ENCODE data around the gene CARD16. TPM values are rescaled to one million over a fixed set of nuclear protein-coding genes. Genes with fewer than 3 reads are reported as not detected.
"Not testable (repeated sequence)": the region's sequence is repeated elsewhere in the genome, so short reads cannot be mapped to it uniquely, and the experiment has no call there.

CARD16 gene
- total RNA-seq: 3.5 TPM in 1 of 2 replicates, not detected in the other

DNA sequence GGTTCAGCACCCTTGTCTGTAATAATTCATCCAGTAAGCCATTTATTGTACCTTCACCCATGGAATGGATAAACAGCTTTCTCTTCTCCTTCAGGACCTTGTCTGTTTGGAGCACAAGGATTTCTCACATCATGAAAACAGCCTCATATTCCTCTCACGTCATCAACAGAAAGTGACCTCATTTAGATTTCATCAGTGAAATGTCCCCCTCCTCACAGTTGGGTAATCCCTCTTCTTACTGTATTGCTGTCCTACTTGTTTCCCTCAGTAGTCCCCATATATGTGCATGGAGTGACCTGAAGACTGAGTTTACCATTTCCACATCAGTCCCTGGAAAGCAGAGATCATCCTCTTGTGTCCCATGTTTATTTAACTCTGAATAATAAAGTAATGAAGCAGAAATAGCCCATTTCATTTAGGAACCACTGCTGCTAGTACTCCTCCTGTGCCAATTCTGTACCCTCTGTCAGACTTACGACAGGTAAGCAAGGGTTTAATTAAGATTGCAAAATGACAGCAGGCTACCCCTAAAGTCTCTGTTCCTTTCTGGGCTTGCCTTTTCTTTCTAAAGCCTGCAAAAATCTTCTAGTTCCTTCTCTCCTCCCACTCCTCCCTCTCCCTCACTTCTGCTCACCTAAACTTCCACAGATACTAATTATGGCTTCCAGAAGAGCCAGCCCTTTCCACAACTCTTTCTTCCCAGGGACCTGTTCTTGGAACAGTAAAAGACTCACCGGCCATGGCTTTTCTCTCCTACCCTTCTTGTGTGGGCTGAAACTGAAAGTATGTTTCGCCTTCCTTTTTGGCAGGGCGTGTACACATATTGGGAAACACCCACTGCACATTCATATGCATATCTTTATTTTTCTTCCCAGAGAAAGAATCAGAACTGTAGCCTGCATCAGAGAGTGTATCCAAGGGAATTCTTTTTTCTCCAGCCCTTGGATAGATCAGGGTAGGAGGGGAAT, at the start of gene CARD16:
Gene CARD16, minus strand, starts transcription at position 779 of the 968 bp plus-strand sequence. Its CDS starts 38 bp downstream, at position 741.
- not testable (repeated sequence) for DNase-seq (ENCODE audit: low read depth); H3K27me3 ChIP-seq (ENCODE audit: control insufficient read depth, insufficient read depth, low read length); H3K36me3 ChIP-seq (ENCODE audit: control insufficient read depth, insufficient read depth, low read length); H3K4me3 ChIP-seq (ENCODE audit: low read depth, low read length)

- no peak for DNase-seq (ENCODE audit: low read depth)
- no peaks in the 10 kb centered on the region for H3K27me3 ChIP-seq (ENCODE audit: control insufficient read depth, insufficient read depth, low read length)
- no peak overlapping the region for H3K4me3 ChIP-seq (ENCODE audit: low read depth, low read length)
- H3K36me3 ChIP-seq (ENCODE audit: control insufficient read depth, insufficient read depth, low read length): no peaks in the 10 kb centered on the region
- TF ChIP-seq, protein P1, sequence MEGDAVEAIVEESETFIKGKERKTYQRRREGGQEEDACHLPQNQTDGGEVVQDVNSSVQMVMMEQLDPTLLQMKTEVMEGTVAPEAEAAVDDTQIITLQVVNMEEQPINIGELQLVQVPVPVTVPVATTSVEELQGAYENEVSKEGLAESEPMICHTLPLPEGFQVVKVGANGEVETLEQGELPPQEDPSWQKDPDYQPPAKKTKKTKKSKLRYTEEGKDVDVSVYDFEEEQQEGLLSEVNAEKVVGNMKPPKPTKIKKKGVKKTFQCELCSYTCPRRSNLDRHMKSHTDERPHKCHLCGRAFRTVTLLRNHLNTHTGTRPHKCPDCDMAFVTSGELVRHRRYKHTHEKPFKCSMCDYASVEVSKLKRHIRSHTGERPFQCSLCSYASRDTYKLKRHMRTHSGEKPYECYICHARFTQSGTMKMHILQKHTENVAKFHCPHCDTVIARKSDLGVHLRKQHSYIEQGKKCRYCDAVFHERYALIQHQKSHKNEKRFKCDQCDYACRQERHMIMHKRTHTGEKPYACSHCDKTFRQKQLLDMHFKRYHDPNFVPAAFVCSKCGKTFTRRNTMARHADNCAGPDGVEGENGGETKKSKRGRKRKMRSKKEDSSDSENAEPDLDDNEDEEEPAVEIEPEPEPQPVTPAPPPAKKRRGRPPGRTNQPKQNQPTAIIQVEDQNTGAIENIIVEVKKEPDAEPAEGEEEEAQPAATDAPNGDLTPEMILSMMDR (IDR thresholded peaks at IDR 0.05; ENCODE audit: insufficient read depth, low read length, poor library complexity, severe bottlenecking): no peak
Observed at GRCh38 chr11:105092256-105093239, 47.4 kb upstream of the CARD16 start.

DNA sequence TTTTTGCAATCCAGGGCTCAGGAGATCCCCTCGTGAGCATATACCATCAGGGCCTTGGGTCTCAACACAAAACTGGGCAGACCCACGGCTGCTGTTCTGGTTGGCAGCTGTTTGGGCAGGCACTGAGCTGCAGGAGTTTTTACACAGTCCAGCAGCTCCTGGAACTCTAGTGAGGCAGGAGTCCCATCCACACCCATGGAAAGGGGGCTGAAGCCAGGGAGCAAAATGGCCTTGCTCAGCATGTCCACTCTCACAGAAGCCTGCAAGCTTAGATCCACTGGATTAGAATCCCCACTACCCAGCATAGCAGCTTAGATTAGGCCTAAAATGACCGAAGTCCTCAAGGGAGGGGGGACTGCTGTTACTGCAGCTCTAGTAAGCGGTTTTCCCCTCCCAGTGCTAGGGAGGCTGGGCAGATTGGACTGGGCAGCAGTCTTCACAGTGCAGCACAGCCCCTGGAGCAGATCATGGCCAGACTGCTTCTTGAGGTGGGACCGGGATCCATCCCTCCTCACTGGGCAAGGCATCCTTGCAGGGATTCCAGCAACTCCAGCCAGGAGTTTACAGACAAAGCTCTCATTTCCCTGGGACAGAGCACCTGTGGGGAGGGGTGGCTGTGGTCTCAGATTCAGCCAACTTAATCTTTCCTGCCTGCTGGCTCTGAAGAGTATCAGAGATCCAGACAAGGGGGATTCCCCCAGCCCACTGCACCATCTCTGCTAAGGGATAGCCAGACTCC, 36.4 kb upstream of the CARD16 start:
- Histone ChIP-seq H3K4me3 (ENCODE audit: low read depth, low read length) (no peak overlapping the region), H3K36me3 (ENCODE audit: control insufficient read depth, insufficient read depth, low read length) (no peaks in the 10 kb centered on the region), H3K27me3 (ENCODE audit: control insufficient read depth, insufficient read depth, low read length) (no peaks in the 10 kb centered on the region)
- no peak for DNase-seq (ENCODE audit: low read depth)
- TF ChIP-seq, protein P1 (IDR thresholded peaks at IDR 0.05; ENCODE audit: insufficient read depth, low read length, poor library complexity, severe bottlenecking): no peak

DNA sequence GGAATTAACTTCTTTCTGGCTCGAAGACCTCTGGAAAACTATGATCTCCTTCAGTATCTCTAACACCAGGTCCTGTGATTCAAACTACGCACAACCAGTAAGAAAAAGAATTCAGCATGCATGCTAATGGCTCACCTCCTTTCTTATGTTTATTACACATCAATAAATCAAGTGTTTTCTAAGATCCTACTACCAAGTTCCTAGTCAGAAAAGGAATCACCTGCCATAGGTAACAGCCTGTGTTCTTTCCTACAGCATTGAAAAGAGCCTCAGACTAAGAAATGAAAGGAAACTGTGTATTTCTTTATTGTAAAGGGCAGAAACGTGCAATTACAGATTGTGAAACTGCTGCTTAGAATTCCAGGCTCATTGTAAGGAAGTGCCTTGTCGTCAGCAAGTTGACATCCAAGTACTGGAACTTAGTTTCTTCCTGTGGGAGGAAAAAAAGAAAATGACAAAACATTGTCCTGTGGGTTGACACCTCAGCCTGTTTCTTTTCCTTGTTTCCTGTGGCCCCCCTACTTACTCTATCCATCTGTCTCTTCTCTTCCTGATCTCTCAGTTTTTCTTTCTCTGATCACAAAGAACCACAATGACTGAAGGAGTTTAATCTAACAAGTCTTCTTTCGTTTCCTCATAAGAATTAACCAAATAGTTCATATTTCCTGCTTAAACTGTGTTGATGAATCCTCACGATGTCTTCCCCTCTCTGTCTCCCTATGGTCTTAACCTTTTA, 35.2 kb upstream of the CARD16 start:
- not testable (repeated sequence) for H3K27me3 ChIP-seq (ENCODE audit: control insufficient read depth, insufficient read depth, low read length); H3K36me3 ChIP-seq (ENCODE audit: control insufficient read depth, insufficient read depth, low read length); H3K4me3 ChIP-seq (ENCODE audit: low read depth, low read length); DNase-seq (ENCODE audit: low read depth)

- TF ChIP-seq, protein P1 (IDR thresholded peaks at IDR 0.05; ENCODE audit: insufficient read depth, low read length, poor library complexity, severe bottlenecking): no peak
- no peaks in the 10 kb centered on the region for H3K36me3 ChIP-seq (ENCODE audit: control insufficient read depth, insufficient read depth, low read length)
- no peak overlapping the region for H3K4me3 ChIP-seq (ENCODE audit: low read depth, low read length)
- DNase-seq (ENCODE audit: low read depth): no peak
- no peaks in the 10 kb centered on the region for H3K27me3 ChIP-seq (ENCODE audit: control insufficient read depth, insufficient read depth, low read length)
Observed at GRCh38 chr11:105078283-105078682, 33.1 kb upstream of the CARD16 start.

DNA sequence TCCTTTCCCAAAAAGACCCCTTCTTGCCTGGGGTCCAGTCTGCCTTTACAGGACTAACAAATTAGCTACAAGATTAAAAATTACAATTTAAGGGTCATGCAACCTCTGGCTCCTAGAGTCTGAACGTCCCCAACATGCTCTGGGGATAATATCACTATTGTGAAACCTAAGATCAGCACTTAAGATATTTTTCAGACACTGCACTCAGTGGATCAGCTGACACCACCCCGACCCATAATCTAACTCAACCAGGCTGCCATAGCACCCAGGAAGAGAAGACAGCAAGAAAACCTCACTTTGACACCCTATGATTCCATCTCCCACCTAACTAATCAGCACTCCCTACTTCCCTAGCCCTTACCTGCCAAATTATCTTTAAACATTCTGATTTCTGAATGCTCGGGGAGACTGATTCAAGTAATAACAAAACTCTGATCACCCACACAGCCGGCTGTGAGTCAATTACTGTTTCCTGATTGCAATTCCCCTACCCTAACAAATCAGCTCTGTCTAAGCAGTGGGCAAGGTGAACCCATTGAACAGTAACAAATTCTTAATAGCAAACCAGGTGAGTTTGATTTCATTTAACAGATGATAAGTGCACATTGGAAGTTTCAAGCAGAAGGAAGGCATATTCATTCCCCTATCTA, 32.1 kb upstream of the CARD16 start:
- not testable (repeated sequence) for H3K36me3 ChIP-seq (ENCODE audit: control insufficient read depth, insufficient read depth, low read length); H3K27me3 ChIP-seq (ENCODE audit: control insufficient read depth, insufficient read depth, low read length); DNase-seq (ENCODE audit: low read depth); H3K4me3 ChIP-seq (ENCODE audit: low read depth, low read length)
